Measurements from ENCODE around the gene TNFAIP3.
"Not testable (repeated sequence)": the region's sequence is repeated elsewhere in the genome, so short reads cannot be mapped to it uniquely, and the experiment has no call there.

Gene TNFAIP3

DNA sequence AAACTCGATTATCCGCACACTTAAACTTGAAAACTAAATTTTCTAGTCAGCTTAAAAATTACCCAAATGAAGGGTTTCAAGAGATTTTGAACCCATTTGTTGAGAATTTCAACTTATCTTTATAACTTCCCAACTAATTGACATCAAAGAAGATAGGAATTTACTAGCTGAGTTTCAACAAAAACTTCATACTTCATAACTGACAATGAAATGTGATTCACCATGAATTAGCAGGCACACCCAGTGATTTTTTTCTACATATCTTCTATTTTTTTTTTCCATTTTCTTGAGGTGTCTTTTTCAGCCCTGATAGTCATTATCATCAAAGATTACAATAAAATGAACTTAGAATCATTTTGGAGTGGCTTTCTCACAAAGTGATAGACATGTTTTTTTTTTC is 26.7 kb downstream of the TNFAIP3 start:
- no peaks in the 10 kb centered on the region for H3K9me3 ChIP-seq (ENCODE audit: control insufficient read depth, low read length)
- no peak overlapping the region for H3K4me3 ChIP-seq (ENCODE audit: low read length)
- no peak for DNase-seq (ENCODE audit: low read depth)
- H3K27me3 ChIP-seq (replicated peaks; ENCODE audit: control insufficient read depth, insufficient read depth, low read length): no peaks in the 10 kb centered on the region
- H3K4me1 ChIP-seq (ENCODE audit: control insufficient read depth, insufficient read depth, low read length): peaks cover 48% of the 10 kb centered on the region
- H3K9ac ChIP-seq (ENCODE audit: low read length): peak overlapping the region; percentile 62
- H3K36me3 ChIP-seq (ENCODE audit: control insufficient read depth, insufficient read depth, low read length, severe bottlenecking): no peaks in the 10 kb centered on the region

- not testable (repeated sequence) for H3K4me3 ChIP-seq (ENCODE audit: low read length); H3K36me3 ChIP-seq (ENCODE audit: control insufficient read depth, insufficient read depth, low read length, severe bottlenecking); H3K9me3 ChIP-seq (ENCODE audit: control insufficient read depth, low read length); H3K27me3 ChIP-seq (replicated peaks; ENCODE audit: control insufficient read depth, insufficient read depth, low read length); DNase-seq (ENCODE audit: low read depth)
- peaks cover 48% of the 10 kb centered on the region for H3K4me1 ChIP-seq (ENCODE audit: control insufficient read depth, insufficient read depth, low read length)
- H3K9ac ChIP-seq (ENCODE audit: low read length): peak overlapping the region; percentile 23
Measured at GRCh38 chr6:137894378-137894777, 27.3 kb downstream of the TNFAIP3 start.

- peak; percentile 63 for DNase-seq (ENCODE audit: low read depth)
- no peaks in the 10 kb centered on the region for H3K36me3 ChIP-seq (ENCODE audit: control insufficient read depth, insufficient read depth, low read length, severe bottlenecking)
- peak overlapping the region; percentile 36 for H3K9ac ChIP-seq (ENCODE audit: low read length)
- no peak overlapping the region for H3K4me3 ChIP-seq (ENCODE audit: low read length)
- H3K9me3 ChIP-seq (ENCODE audit: control insufficient read depth, low read length): no peaks in the 10 kb centered on the region
- H3K4me1 ChIP-seq (ENCODE audit: control insufficient read depth, insufficient read depth, low read length): peaks cover 48% of the 10 kb centered on the region
- no peaks in the 10 kb centered on the region for H3K27me3 ChIP-seq (replicated peaks; ENCODE audit: control insufficient read depth, insufficient read depth, low read length)
Measured at GRCh38 chr6:137894779-137895385, 27.8 kb downstream of the TNFAIP3 start.

GRCh38 chr6:137896647-137897046 is 29.6 kb downstream of the TNFAIP3 start:
- Histone ChIP-seq H3K27me3 (replicated peaks; ENCODE audit: control insufficient read depth, insufficient read depth, low read length) (no peaks in the 10 kb centered on the region), H3K9me3 (ENCODE audit: control insufficient read depth, low read length) (no peaks in the 10 kb centered on the region), H3K4me3 (ENCODE audit: low read length) (no peak overlapping the region), H3K36me3 (ENCODE audit: control insufficient read depth, insufficient read depth, low read length, severe bottlenecking) (no peaks in the 10 kb centered on the region), H3K4me1 (ENCODE audit: control insufficient read depth, insufficient read depth, low read length) (peaks cover 44% of the 10 kb centered on the region), H3K9ac (ENCODE audit: low read length) (no peak overlapping the region)
- no peak for DNase-seq (ENCODE audit: low read depth)

DNA sequence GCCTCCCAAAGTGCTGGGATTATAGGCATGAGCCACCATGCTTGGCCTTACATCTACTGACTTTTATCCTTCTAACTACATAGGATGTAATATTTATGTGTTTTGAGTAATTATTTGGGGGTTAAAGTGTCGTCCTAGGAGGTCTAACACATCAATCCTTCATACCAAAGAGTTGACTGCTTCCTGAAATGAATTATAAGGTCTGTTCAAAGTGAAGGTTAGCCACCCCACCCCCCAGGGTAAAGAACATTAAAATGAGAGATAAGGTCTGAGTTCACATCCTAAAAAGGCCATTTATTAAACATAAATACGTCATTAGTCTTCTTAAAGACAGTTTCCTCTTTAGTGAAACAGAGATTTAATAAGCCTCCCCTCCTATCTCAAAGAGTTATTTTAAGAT is 33.8 kb downstream of the TNFAIP3 start:
- no peak for DNase-seq (ENCODE audit: low read depth)
- Histone ChIP-seq H3K36me3 (ENCODE audit: control insufficient read depth, insufficient read depth, low read length, severe bottlenecking) (no peaks in the 10 kb centered on the region), H3K9ac (ENCODE audit: low read length) (no peak overlapping the region), H3K27me3 (replicated peaks; ENCODE audit: control insufficient read depth, insufficient read depth, low read length) (no peaks in the 10 kb centered on the region), H3K4me1 (ENCODE audit: control insufficient read depth, insufficient read depth, low read length) (peaks cover 24% of the 10 kb centered on the region), H3K4me3 (ENCODE audit: low read length) (no peak overlapping the region), H3K9me3 (ENCODE audit: control insufficient read depth, low read length) (no peaks in the 10 kb centered on the region)

DNA sequence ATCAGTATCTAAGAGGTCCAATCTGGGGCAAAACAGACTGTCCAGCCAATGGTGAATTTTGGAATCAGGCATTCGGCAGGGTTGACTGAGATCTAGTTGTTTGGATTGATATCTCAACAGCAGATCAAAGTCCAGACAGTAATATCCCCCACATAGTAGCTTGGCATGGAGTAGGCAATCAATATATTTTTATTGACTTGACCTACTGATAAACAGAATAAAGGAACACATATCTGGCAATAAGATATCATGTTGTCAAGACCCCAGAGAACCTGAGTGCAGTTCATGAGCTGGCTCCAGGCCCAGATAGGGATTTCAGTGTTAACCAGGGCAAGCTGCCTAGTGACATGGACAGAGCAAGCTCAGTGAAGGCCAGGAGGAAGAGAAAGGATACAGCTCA is 34.4 kb downstream of the TNFAIP3 start:
- DNase-seq (ENCODE audit: low read depth): no peak
- Histone ChIP-seq H3K27me3 (replicated peaks; ENCODE audit: control insufficient read depth, insufficient read depth, low read length) (no peaks in the 10 kb centered on the region), H3K36me3 (ENCODE audit: control insufficient read depth, insufficient read depth, low read length, severe bottlenecking) (no peaks in the 10 kb centered on the region), H3K4me3 (ENCODE audit: low read length) (no peak overlapping the region), H3K9ac (ENCODE audit: low read length) (no peak overlapping the region), H3K9me3 (ENCODE audit: control insufficient read depth, low read length) (no peaks in the 10 kb centered on the region), H3K4me1 (ENCODE audit: control insufficient read depth, insufficient read depth, low read length) (peaks cover 18% of the 10 kb centered on the region)

DNA sequence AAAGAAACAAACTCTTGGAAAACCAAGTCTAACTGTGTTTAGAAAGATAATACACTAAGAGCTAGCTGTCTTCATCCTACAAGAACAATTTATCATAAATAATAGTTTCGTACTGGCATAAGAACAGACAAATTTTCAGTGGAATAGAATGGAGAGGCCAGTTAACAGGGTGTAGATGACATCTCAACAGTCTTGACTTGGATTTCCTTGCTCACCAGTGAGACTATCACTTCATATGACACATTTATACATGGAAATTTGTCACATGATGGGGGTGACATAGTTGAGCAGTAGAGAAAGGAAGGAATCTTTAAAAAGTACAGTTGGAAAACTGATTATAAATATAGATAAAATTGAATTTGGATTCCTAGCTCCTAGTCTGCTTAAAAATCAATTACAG is 35.6 kb downstream of the TNFAIP3 start:
- no peaks in the 10 kb centered on the region for H3K9me3 ChIP-seq (ENCODE audit: control insufficient read depth, low read length)
- peaks cover 15% of the 10 kb centered on the region for H3K4me1 ChIP-seq (ENCODE audit: control insufficient read depth, insufficient read depth, low read length)
- no peaks in the 10 kb centered on the region for H3K36me3 ChIP-seq (ENCODE audit: control insufficient read depth, insufficient read depth, low read length, severe bottlenecking)
- DNase-seq (ENCODE audit: low read depth): no peak
- H3K9ac ChIP-seq (ENCODE audit: low read length): no peak overlapping the region
- no peaks in the 10 kb centered on the region for H3K27me3 ChIP-seq (replicated peaks; ENCODE audit: control insufficient read depth, insufficient read depth, low read length)
- no peak overlapping the region for H3K4me3 ChIP-seq (ENCODE audit: low read length)

GRCh38 chr6:137903274-137903932 is 36.3 kb downstream of the TNFAIP3 start:
- H3K9ac ChIP-seq (ENCODE audit: low read length): no peak overlapping the region
- H3K36me3 ChIP-seq (ENCODE audit: control insufficient read depth, insufficient read depth, low read length, severe bottlenecking): no peaks in the 10 kb centered on the region
- no peaks in the 10 kb centered on the region for H3K9me3 ChIP-seq (ENCODE audit: control insufficient read depth, low read length)
- DNase-seq (ENCODE audit: low read depth): no peak
- H3K27me3 ChIP-seq (replicated peaks; ENCODE audit: control insufficient read depth, insufficient read depth, low read length): no peaks in the 10 kb centered on the region
- H3K4me1 ChIP-seq (ENCODE audit: control insufficient read depth, insufficient read depth, low read length): peaks cover 15% of the 10 kb centered on the region
- no peak overlapping the region for H3K4me3 ChIP-seq (ENCODE audit: low read length)

GRCh38 chr6:137903933-137904821 is 37.1 kb downstream of the TNFAIP3 start:
- H3K4me1 ChIP-seq (ENCODE audit: control insufficient read depth, insufficient read depth, low read length): peaks cover 15% of the 10 kb centered on the region
- H3K36me3 ChIP-seq (ENCODE audit: control insufficient read depth, insufficient read depth, low read length, severe bottlenecking): no peaks in the 10 kb centered on the region
- DNase-seq (ENCODE audit: low read depth): peak; percentile 44
- peak overlapping the region; percentile 59 for H3K4me3 ChIP-seq (ENCODE audit: low read length)
- peak overlapping the region; percentile 69 for H3K9ac ChIP-seq (ENCODE audit: low read length)
- no peaks in the 10 kb centered on the region for H3K27me3 ChIP-seq (replicated peaks; ENCODE audit: control insufficient read depth, insufficient read depth, low read length)
- no peaks in the 10 kb centered on the region for H3K9me3 ChIP-seq (ENCODE audit: control insufficient read depth, low read length)

DNA sequence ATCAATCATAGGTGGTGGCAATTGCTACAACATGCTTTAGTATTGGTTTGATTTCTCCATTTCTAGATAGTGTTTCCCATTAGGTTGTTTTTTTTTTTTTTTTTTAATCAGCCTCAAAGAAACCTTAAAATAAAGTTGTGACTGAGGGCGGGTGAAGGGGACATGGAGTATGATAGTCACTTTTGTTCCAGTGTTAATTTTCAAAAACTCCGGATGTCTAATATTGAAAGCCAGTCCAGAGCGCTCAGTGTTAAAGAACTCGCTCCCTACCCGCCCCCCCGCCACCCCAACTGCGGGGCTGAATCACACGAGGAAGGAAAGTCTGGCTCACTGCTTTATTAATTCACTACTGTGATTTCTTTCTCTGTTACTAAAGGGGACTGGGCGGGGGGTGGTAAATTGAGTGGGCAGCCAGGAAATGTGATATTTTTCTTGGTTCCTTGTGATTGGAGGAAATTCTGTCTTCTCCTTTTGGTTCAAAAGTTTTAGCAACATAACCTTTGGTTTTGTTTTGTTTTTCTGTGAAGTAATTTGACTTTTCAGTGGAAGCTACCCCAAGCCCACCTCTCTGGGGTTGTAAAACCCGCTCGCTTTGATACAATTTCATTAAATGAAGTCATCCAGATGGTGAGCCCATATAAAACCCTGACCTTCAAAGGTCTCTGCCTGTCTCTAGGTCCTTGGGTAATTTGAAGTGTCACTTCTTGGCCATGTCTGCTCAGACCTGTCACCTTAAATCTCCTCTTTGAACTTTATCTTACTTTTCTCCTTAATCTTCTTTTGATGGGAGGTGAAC is 38.0 kb downstream of the TNFAIP3 start:
- H3K9me3 ChIP-seq (ENCODE audit: control insufficient read depth, low read length): no peaks in the 10 kb centered on the region
- peak overlapping the region; percentile 59 for H3K4me3 ChIP-seq (ENCODE audit: low read length)
- no peaks in the 10 kb centered on the region for H3K27me3 ChIP-seq (replicated peaks; ENCODE audit: control insufficient read depth, insufficient read depth, low read length)
- peak overlapping the region; percentile 69 for H3K9ac ChIP-seq (ENCODE audit: low read length)
- no peak for DNase-seq (ENCODE audit: low read depth)
- no peaks in the 10 kb centered on the region for H3K36me3 ChIP-seq (ENCODE audit: control insufficient read depth, insufficient read depth, low read length, severe bottlenecking)
- H3K4me1 ChIP-seq (ENCODE audit: control insufficient read depth, insufficient read depth, low read length): peaks cover 19% of the 10 kb centered on the region

DNA sequence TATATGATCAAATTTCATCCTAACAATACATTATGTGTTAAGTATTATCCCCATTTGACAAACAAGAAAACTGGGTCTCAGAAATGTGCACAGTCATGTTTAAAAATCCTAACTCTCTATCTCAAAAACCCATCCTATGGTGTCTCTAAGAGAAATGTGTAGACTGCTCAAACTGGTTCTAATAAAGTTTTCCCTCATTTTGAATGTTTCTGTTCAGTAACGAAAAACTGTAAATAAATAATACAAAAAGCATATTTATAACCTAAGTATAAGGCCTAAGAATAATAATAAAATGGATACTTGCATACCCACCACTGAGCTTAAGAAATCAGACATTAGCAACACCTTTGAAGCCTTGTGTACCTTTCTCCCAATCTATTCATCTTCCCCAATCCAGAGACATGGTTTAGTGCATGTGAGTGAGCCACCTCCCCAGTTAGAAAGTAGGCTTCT is 39.0 kb downstream of the TNFAIP3 start:
- no peaks in the 10 kb centered on the region for H3K36me3 ChIP-seq (ENCODE audit: control insufficient read depth, insufficient read depth, low read length, severe bottlenecking)
- no peak overlapping the region for H3K9ac ChIP-seq (ENCODE audit: low read length)
- no peak overlapping the region for H3K4me3 ChIP-seq (ENCODE audit: low read length)
- H3K4me1 ChIP-seq (ENCODE audit: control insufficient read depth, insufficient read depth, low read length): peaks cover 29% of the 10 kb centered on the region
- DNase-seq (ENCODE audit: low read depth): no peak
- H3K27me3 ChIP-seq (replicated peaks; ENCODE audit: control insufficient read depth, insufficient read depth, low read length): no peaks in the 10 kb centered on the region
- H3K9me3 ChIP-seq (ENCODE audit: control insufficient read depth, low read length): no peaks in the 10 kb centered on the region
